ENCODE data around the gene HAS3.

Gene HAS3

GRCh38 chr16:69089091-69089910 is 16.2 kb upstream of the HAS3 start:
- peak in 1 of 2 donors; percentile 35 for DNase-seq (ENCODE audit: extremely low read depth in 1 of 2, low read depth in 1 of 2)

- no peak for DNase-seq (ENCODE audit: extremely low read depth in 1 of 2, low read depth in 1 of 2)
Observed at GRCh38 chr16:69093974-69094373, 11.5 kb upstream of the HAS3 start.

- no peak for DNase-seq (ENCODE audit: extremely low read depth in 1 of 2, low read depth in 1 of 2)
Observed at GRCh38 chr16:69094501-69094900, 11.0 kb upstream of the HAS3 start.

GRCh38 chr16:69095193-69095592 is 10.3 kb upstream of the HAS3 start:
- DNase-seq (ENCODE audit: extremely low read depth in 1 of 2, low read depth in 1 of 2), result no peak

- no peak for DNase-seq (ENCODE audit: extremely low read depth in 1 of 2, low read depth in 1 of 2)
Observed at GRCh38 chr16:69100071-69100691, 5.3 kb upstream of the HAS3 start.

- no peak for DNase-seq (ENCODE audit: extremely low read depth in 1 of 2, low read depth in 1 of 2)
Observed at GRCh38 chr16:69106491-69107315, 1.2 kb downstream of the HAS3 start.

- DNase-seq (ENCODE audit: extremely low read depth in 1 of 2, low read depth in 1 of 2), result no peak
Observed at GRCh38 chr16:69107316-69107962, 2.0 kb downstream of the HAS3 start.

GRCh38 chr16:69108064-69108904 is 2.8 kb downstream of the HAS3 start:
- DNase-seq (ENCODE audit: extremely low read depth in 1 of 2, low read depth in 1 of 2), result no peak

- no peak for DNase-seq (ENCODE audit: extremely low read depth in 1 of 2, low read depth in 1 of 2)
Observed at GRCh38 chr16:69108905-69109252, 3.4 kb downstream of the HAS3 start.

GRCh38 chr16:69109486-69110270 is 4.2 kb downstream of the HAS3 start:
- DNase-seq (ENCODE audit: extremely low read depth in 1 of 2, low read depth in 1 of 2), result no peak

GRCh38 chr16:69110406-69110805 is 5.0 kb downstream of the HAS3 start:
- no peak for DNase-seq (ENCODE audit: extremely low read depth in 1 of 2, low read depth in 1 of 2)

GRCh38 chr16:69111216-69111875 is 5.9 kb downstream of the HAS3 start:
- DNase-seq (ENCODE audit: extremely low read depth in 1 of 2, low read depth in 1 of 2), result no peak

GRCh38 chr16:69111876-69112230 is 6.4 kb downstream of the HAS3 start:
- no peak for DNase-seq (ENCODE audit: extremely low read depth in 1 of 2, low read depth in 1 of 2)

GRCh38 chr16:69112285-69113129 is 7.1 kb downstream of the HAS3 start:
- DNase-seq (ENCODE audit: extremely low read depth in 1 of 2, low read depth in 1 of 2), result peak in 1 of 2 donors; percentile 41

- no peak for DNase-seq (ENCODE audit: extremely low read depth in 1 of 2, low read depth in 1 of 2)
Observed at GRCh38 chr16:69113216-69113615, 7.8 kb downstream of the HAS3 start.

GRCh38 chr16:69114346-69114975 is 9.0 kb downstream of the HAS3 start:
- DNase-seq (ENCODE audit: extremely low read depth in 1 of 2, low read depth in 1 of 2), result no peak

GRCh38 chr16:69114976-69115355 is 9.5 kb downstream of the HAS3 start:
- DNase-seq (ENCODE audit: extremely low read depth in 1 of 2, low read depth in 1 of 2), result no peak

GRCh38 chr16:69115361-69115760 is 9.9 kb downstream of the HAS3 start:
- no peak for DNase-seq (ENCODE audit: extremely low read depth in 1 of 2, low read depth in 1 of 2)
